Transverse colon (tissue), 4 donors: Measurements from ENCODE around the gene PTPRD. TPM values are rescaled to one million over a fixed set of nuclear protein-coding genes. Genes with fewer than 3 reads are reported as not detected.

ENCODE experiments used
- DNase-seq: peaks from one replicate; pipeline ENCODE4 v3.0.0-alpha.2; 2019
- H3K27ac ChIP-seq, 4 donors: fragments of 200-600 bp; sonication (generic); 2 replicates each; pipeline ENCODE4 v1.5.1; 2016 to 2018; ENCODE audit warnings: inconsistent platforms in 4 of 4
- H3K27me3 ChIP-seq: fragments of 200-600 bp; sonication (generic); 2 replicates; pipeline ENCODE4 v1.5.1; 2017; ENCODE audit warnings: inconsistent platforms
- H3K36me3 ChIP-seq, 4 donors: fragments of 200-600 bp; sonication (generic); 2 replicates each; pipeline ENCODE4 v1.5.1; 2017 to 2019; ENCODE audit warnings: inconsistent platforms in 4 of 4
- H3K4me1 ChIP-seq, 4 donors: fragments of 200-600 bp; sonication (generic); 2 replicates each; pipeline ENCODE4 v1.5.1; 2017 to 2020; ENCODE audit warnings: inconsistent platforms in 4 of 4
- H3K4me3 ChIP-seq, 4 donors: fragments of 200-600 bp; sonication (generic); 1 replicate in 1 of 4; 2 replicates in 3 of 4; pipeline versions ENCODE4 v1.5.1 to v1.6.1; 2017 to 2019; ENCODE audit warnings: inconsistent platforms in 4 of 4
- H3K9me3 ChIP-seq, 2 donors: fragments of 200-600 bp; sonication (generic); 2 replicates each; pipeline ENCODE4 v1.5.1; 2017 to 2019; ENCODE audit warnings: inconsistent platforms in 2 of 2
- CTCF ChIP-seq, 5 experiments: fragments of 200-600 bp in 3 of 5; fragments of 450-650 bp in 2 of 5; sonication (generic) in 3 of 5; IDR thresholded peaks; 1 replicate in 2 of 5; 2 replicates in 3 of 5; pipeline ENCODE4 v1.5.1; 2016 to 2017; ENCODE audit warnings: antibody characterized with exemption in 5 of 5, inconsistent platforms in 3 of 5, mild to moderate bottlenecking in 2 of 5, moderate library complexity in 1 of 5
- EP300 ChIP-seq: sonication (generic); formaldehyde crosslinking; IDR thresholded peaks from one replicate; pipeline ENCODE4 v1.6.1; 2017; ENCODE audit warnings: antibody characterized with exemption, low read depth
- POLR2A ChIP-seq: fragments of 450-650 bp; IDR thresholded peaks from one replicate; pipeline ENCODE4 v1.6.1; 2016; ENCODE audit warnings: antibody characterized with exemption, mild to moderate bottlenecking, moderate library complexity
- POLR2AphosphoS5 ChIP-seq, 3 donors: sonication (generic); formaldehyde crosslinking; IDR thresholded peaks; one replicate each; pipeline ENCODE4 v1.6.1; 2016; ENCODE audit warnings: antibody characterized with exemption in 3 of 3
- WGBS, 2 donors: methylation state at CpG; one replicate each; pipeline ENCODE4 v1.1.5; 2018; ENCODE audit warnings: low coverage in 1 of 2; 5-methylcytosine and 5-hydroxymethylcytosine counted together
- in situ Hi-C, 4 donors: fragments of 200-750 bp; cut with MboI; loops; one replicate each; pipeline versions ENCODE4 v1.15.0 to v1.15.1; 2017; ENCODE audit warnings: low sequenced_read_pairs in 3 of 4, low pct_ligation_motif_present in 1 of 4, low pct_unique_long_range_greater_than_20kb in 1 of 4
- intact Hi-C: fragments of 100-400 bp; cut with DNase I; formaldehyde crosslinking; loops from one replicate; pipeline ENCODE4 v1.15.1; 2023; ENCODE audit warnings: low total_unique reads
- total RNA-seq, 4 donors: library from RNA; depleted of rRNA; stranded (reverse); fragments of >200 nt; gene quantifications; one replicate each; pipeline ENCODE4 v1.1.0, GENCODE V29; 2016

PTPRD gene
- total RNA-seq, 4 donors from 2014 or later = 43.0 to 115 (median 79.1) TPM

GRCh38 chr9:9881692-9882091, 731.1 kb downstream of the PTPRD start:
- in situ Hi-C loops = no loop called here

GRCh38 chr9:9874270-9874669, 738.5 kb downstream of the PTPRD start:
- Histone ChIP-seq H3K27me3 (no peaks in the 10 kb centered on the region), H3K9me3 (no peaks in the 10 kb centered on the region), H3K4me1 (no peaks in the 10 kb centered on the region), H3K27ac (no peak overlapping the region), H3K36me3 (no peaks in the 10 kb centered on the region), H3K4me3 (no peak overlapping the region)
- no peak for DNase-seq
- no peak for TF ChIP-seq POLR2AphosphoS5 (IDR thresholded peaks at IDR 0.05)
- 19 to 33% methylated on average over 3 of the region's 3 CpGs for WGBS, 2 donors
- intact Hi-C loops (no loop called here), in situ Hi-C loops (no loop called here)

More at GRCh38 chr9:9881692-9882091, 731.1 kb downstream of the PTPRD start:
- Histone ChIP-seq H3K4me3 (no peak overlapping the region), H3K27ac (no peak overlapping the region), H3K27me3 (no peaks in the 10 kb centered on the region), H3K9me3 (no peaks in the 10 kb centered on the region), H3K36me3 (no peaks in the 10 kb centered on the region), H3K4me1 (no peaks in the 10 kb centered on the region)
- WGBS, 2 donors = 94% methylated on average over 2 of the region's 2 CpGs; no CpG with 5 or more reads in 1 of the 2 donors
- TF ChIP-seq EP300 (no peak), POLR2AphosphoS5 (IDR thresholded peaks at IDR 0.05) (no peak), CTCF (IDR thresholded peaks at IDR 0.05) (no peak), POLR2A (no peak)
- intact Hi-C loops = no loop called here
- no peak for DNase-seq

- 34 to 40% methylated on average over 3 of the region's 3 CpGs for WGBS, 2 donors
- TF ChIP-seq POLR2AphosphoS5 (IDR thresholded peaks at IDR 0.05) = no peak
- TF ChIP-seq POLR2A = no peak
- no peak for TF ChIP-seq EP300
- TF ChIP-seq CTCF (IDR thresholded peaks at IDR 0.05) = no peak
- no peak for DNase-seq
- Histone ChIP-seq H3K27me3 (no peaks in the 10 kb centered on the region), H3K4me1 (no peaks in the 10 kb centered on the region), H3K4me3 (no peak overlapping the region), H3K36me3 (no peaks in the 10 kb centered on the region), H3K27ac (no peak overlapping the region), H3K9me3 (no peaks in the 10 kb centered on the region)
- intact Hi-C loops = no loop called here
- in situ Hi-C loops = no loop called here
Measured at GRCh38 chr9:9862235-9862810, 750.5 kb downstream of the PTPRD start.

- Histone ChIP-seq H3K27ac (no peak overlapping the region), H3K4me3 (no peak overlapping the region), H3K27me3 (no peaks in the 10 kb centered on the region), H3K4me1 (no peaks in the 10 kb centered on the region), H3K36me3 (no peaks in the 10 kb centered on the region), H3K9me3 (no peaks in the 10 kb centered on the region)
- in situ Hi-C loops (no loop called here), intact Hi-C loops (no loop called here)
- no peak for DNase-seq
- WGBS, 2 donors = 65 to 73% methylated on average over 8 to 15 of the region's 15 CpGs
- no peak for TF ChIP-seq EP300
- no peak for TF ChIP-seq CTCF (IDR thresholded peaks at IDR 0.05)
- no peak for TF ChIP-seq POLR2AphosphoS5 (IDR thresholded peaks at IDR 0.05)
- no peak for TF ChIP-seq POLR2A
Measured at GRCh38 chr9:9855177-9856078, 757.4 kb downstream of the PTPRD start.
